CD14-positive monocyte (primary cell): Measurements from ENCODE around the gene KCNS1. TPM values are rescaled to one million over a fixed set of nuclear protein-coding genes. Genes with fewer than 3 reads are reported as not detected.

Source experiments
- DNase-seq, 3 donors: peaks; one replicate each; pipeline ENCODE4 v3.0.0-alpha.2; 2011 to 2022
- H2AFZ ChIP-seq: 2 replicates; pipeline ENCODE4 v1.6.0; 2012; ENCODE audit warnings: mild to moderate bottlenecking, low read depth, low read length, inconsistent platforms; ENCODE audit not compliant: insufficient read depth, poor library complexity, severe bottlenecking
- H3K27ac ChIP-seq, 2 donors: 1 replicate in 1 of 2; 2 replicates in 1 of 2; pipeline ENCODE4 v1.5.1; 2012 to 2013; ENCODE audit warnings: low read length in 2 of 2, control low read depth in 1 of 2, inconsistent platforms in 1 of 2, low read depth in 1 of 2, mild to moderate bottlenecking in 1 of 2
- H3K27me3 ChIP-seq, 2 donors: one replicate each; pipeline versions ENCODE4 v1.6.0 to v1.6.1; 2011 to 2013; ENCODE audit warnings: low read length in 2 of 2; ENCODE audit not compliant: control insufficient read depth in 2 of 2, insufficient read depth in 2 of 2
- H3K36me3 ChIP-seq, 2 donors: replicated peaks in 1 of 2; 1 replicate in 1 of 2; 2 replicates in 1 of 2; pipeline versions ENCODE4 v1.5.1 to v1.6.1; 2012 to 2013; ENCODE audit warnings: low read length in 2 of 2, control low read depth in 1 of 2, inconsistent platforms in 1 of 2, mild to moderate bottlenecking in 1 of 2; ENCODE audit not compliant: insufficient read depth in 2 of 2, control insufficient read depth in 1 of 2
- H3K4me1 ChIP-seq, 2 donors: 1 replicate in 1 of 2; 2 replicates in 1 of 2; pipeline versions ENCODE4 v1.5.1 to v1.6.1; 2012 to 2013; ENCODE audit warnings: low read length in 2 of 2, control low read depth in 1 of 2, inconsistent platforms in 1 of 2, mild to moderate bottlenecking in 1 of 2, moderate library complexity in 1 of 2; ENCODE audit not compliant: insufficient read depth in 2 of 2, control insufficient read depth in 1 of 2
- H3K4me2 ChIP-seq: replicated peaks from 2 replicates; pipeline ENCODE3; 2012; ENCODE audit warnings: low read length, moderate library complexity, mild to moderate bottlenecking; ENCODE audit not compliant: poor library complexity, severe bottlenecking; ENCODE audit errors: extremely low read depth
- H3K4me3 ChIP-seq, 3 experiments: fragments of 200-600 bp in 1 of 3; sonication (generic) in 1 of 3; replicated peaks in 1 of 3; 1 replicate in 2 of 3; 2 replicates in 1 of 3; pipeline ENCODE4 v1.5.1; 2011 to 2013; ENCODE audit warnings: low read length in 3 of 3, mild to moderate bottlenecking in 3 of 3, control low read depth in 2 of 3, low read depth in 2 of 3, inconsistent platforms in 1 of 3, moderate library complexity in 1 of 3
- H3K79me2 ChIP-seq: 2 replicates; pipeline ENCODE4 v1.6.0; 2012; ENCODE audit warnings: mild to moderate bottlenecking, control low read depth, inconsistent platforms, low read length, moderate library complexity; ENCODE audit not compliant: insufficient read depth
- H3K9ac ChIP-seq: 2 replicates; pipeline ENCODE4 v1.6.0; 2017; ENCODE audit warnings: low read length, mild to moderate bottlenecking; ENCODE audit not compliant: insufficient read depth, poor library complexity, severe bottlenecking
- H3K9me3 ChIP-seq, 2 donors: replicated peaks in 1 of 2; 1 replicate in 1 of 2; 2 replicates in 1 of 2; pipeline versions ENCODE4 v1.5.1 to v1.6.1; 2012 to 2013; ENCODE audit warnings: low read length in 2 of 2, control low read depth in 1 of 2; ENCODE audit not compliant: control insufficient read depth in 1 of 2, insufficient read depth in 1 of 2
- H4K20me1 ChIP-seq: 2 replicates; pipeline ENCODE4 v1.6.0; 2012; ENCODE audit warnings: mild to moderate bottlenecking, low read length, control low read depth, moderate library complexity; ENCODE audit not compliant: insufficient read depth
- H3K27ac Mint-ChIP-seq, 7 donors: one replicate each; pipeline ENCODE4 v1.8.0; 2020; ENCODE audit warnings: mild to moderate bottlenecking in 7 of 7, mixed read lengths in 7 of 7, moderate library complexity in 6 of 7, inconsistent platforms in 2 of 7
- H3K27me3 Mint-ChIP-seq, 3 donors: one replicate each; pipeline ENCODE4 v1.8.0; 2021 to 2022; ENCODE audit warnings: low read depth in 3 of 3, mild to moderate bottlenecking in 3 of 3, mixed read lengths in 3 of 3, moderate library complexity in 3 of 3, inconsistent platforms in 1 of 3
- H3K36me3 Mint-ChIP-seq, 2 donors: one replicate each; pipeline ENCODE4 v1.8.0; 2020; ENCODE audit warnings: mixed read lengths in 2 of 2, inconsistent platforms in 1 of 2, mild to moderate bottlenecking in 1 of 2
- H3K4me1 Mint-ChIP-seq: one replicate; pipeline ENCODE4 v1.8.0; 2020; ENCODE audit warnings: mild to moderate bottlenecking, mixed read lengths
- H3K4me3 Mint-ChIP-seq, 2 donors: one replicate each; pipeline ENCODE4 v1.8.0; 2020; ENCODE audit warnings: mild to moderate bottlenecking in 2 of 2, mixed read lengths in 2 of 2, moderate library complexity in 1 of 2
- H3K9me3 Mint-ChIP-seq, 7 donors: one replicate each; pipeline ENCODE4 v1.8.0; 2020 to 2022; ENCODE audit warnings: mixed read lengths in 7 of 7, mild to moderate bottlenecking in 6 of 7, moderate library complexity in 6 of 7, inconsistent platforms in 2 of 7
- CTCF ChIP-seq: fragments of 200-600 bp; IDR thresholded peaks from one replicate; pipeline ENCODE4 v1.8.0; 2022; ENCODE audit warnings: antibody characterized with exemption, mild to moderate bottlenecking
- WGBS: methylation state at CpG from one replicate; pipeline ENCODE4 v1.1.5; 2013; ENCODE audit warnings: missing lambda C conversion rate; ENCODE audit not compliant: insufficient coverage; 5-methylcytosine and 5-hydroxymethylcytosine counted together
- intact Hi-C, 2 donors: fragments of 100-400 bp; cut with micrococcal nuclease; formaldehyde crosslinking; loops; one replicate each; pipeline versions ENCODE4 v1.15.0 to v1.15.1; 2023
- polyA minus RNA-seq: library from RNA; depleted of rRNA, polyadenylated mRNA; stranded (reverse); fragments of >200 nt; gene quantifications from 2 replicates; pipeline ENCODE4 v1.2.3, GENCODE V29; 2012
- polyA plus RNA-seq, 3 donors: library from polyadenylated mRNA; depleted of rRNA in 1 of 3; unstranded in 2 of 3; stranded (reverse) in 1 of 3; fragments of 300-500 nt in 2 of 3; fragments of >200 nt in 1 of 3; fragmentation: Illumina TruSeq in 2 of 3; gene quantifications; 1 replicate in 2 of 3; 2 replicates in 1 of 3; pipeline ENCODE4 v1.2.3, GENCODE V29; 2012 to 2021
- total RNA-seq, 12 experiments: library from RNA in 1 of 12; stranded (reverse) in 1 of 12; fragments of 120-200 nt in 1 of 12; gene quantifications; one replicate each; pipeline ENCODE4 v1.2.4 and lab custom pipeline; 2013 to 2026; ENCODE audit warnings: mixed read lengths in 6 of 12, inconsistent platforms in 1 of 12

Gene KCNS1
- total RNA-seq (2013), result not detected
- under 1 TPM in 1 of 3 donors, not detected in 2; 0.23 TPM for polyA plus RNA-seq
- not detected in 2 replicates for polyA minus RNA-seq
- total RNA-seq (lab: John Stamatoyannopoulos, UW), result 0 to 1.0 (median 0.04) reads per million in 11 experiments

DNA sequence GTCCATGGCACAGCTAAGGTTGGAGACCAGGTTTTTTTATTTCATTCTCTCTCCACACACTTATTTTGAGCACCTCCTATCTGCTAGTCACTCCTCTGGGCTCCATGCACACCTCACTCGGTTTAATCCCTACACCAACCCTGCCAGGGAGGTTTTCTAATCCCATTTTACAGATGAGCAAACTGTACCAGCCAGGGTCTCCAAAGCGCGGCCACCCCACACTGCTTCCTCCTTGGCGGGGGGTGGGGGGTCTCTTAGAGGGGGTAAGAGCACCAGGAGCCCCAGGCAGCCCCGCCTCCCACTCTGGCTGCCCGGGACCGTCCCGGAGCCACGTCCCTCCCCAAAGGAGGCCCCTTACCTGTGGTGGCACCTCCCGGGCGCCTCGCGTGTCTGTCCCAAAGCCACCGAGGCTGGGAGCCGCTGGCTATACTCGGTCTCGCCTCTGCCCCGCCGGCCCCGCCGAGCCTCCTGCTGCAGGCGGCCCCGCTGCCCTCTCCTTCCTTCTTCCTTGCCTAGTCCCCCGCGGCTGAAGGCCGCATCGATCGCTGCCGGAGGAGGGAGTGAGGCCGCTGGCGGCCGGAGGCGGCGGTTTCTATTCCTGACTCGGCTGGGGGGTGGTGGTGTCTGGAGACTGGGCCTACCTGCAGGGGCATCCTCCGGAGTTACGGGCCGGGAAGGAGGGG lies at the start of gene KCNS1:
Gene KCNS1, minus strand, starts transcription at position 565 of the 683 bp plus-strand sequence. CDS start 1,891 bp downstream, outside the sequence.
- H3K9me3 Mint-ChIP-seq, result peaks cover 0 to 11% (median 5%) of the 10 kb centered on the region in 7 donors
- Histone ChIP-seq H3K4me3 (no peak within 1 kb of the TSS), H3K4me2 (peak within 1 kb of the TSS; percentile 13), H3K4me1 (peaks cover 10 to 20% of the 10 kb centered on the region in 2 donors), H2AFZ (no peak within 1 kb of the TSS), H3K9me3 (peaks cover 0 to 24% of the 10 kb centered on the region in 2 donors), H3K27ac (no peak within 1 kb of the TSS), H3K36me3 (no peaks in the 10 kb centered on the region), H4K20me1 (peaks cover 4% of the 10 kb centered on the region), H3K79me2 (no peaks in the 10 kb centered on the region), H3K27me3 (peaks cover 43 to 51% of the 10 kb centered on the region in 2 donors), H3K9ac (no peak within 1 kb of the TSS)
- peaks cover 19% of the 10 kb centered on the region for H3K4me1 Mint-ChIP-seq
- H3K27me3 Mint-ChIP-seq, result peaks cover 45 to 64% (median 46%) of the 10 kb centered on the region in 3 donors
- peak within 1 kb of the TSS in 1 of 2 donors; percentile 82 for H3K4me3 Mint-ChIP-seq
- 6% methylated on average over 30 of the region's 38 CpGs for WGBS
- intact Hi-C loops, result no loop called here
- H3K27ac Mint-ChIP-seq, result no peak within 1 kb of the TSS
- H3K36me3 Mint-ChIP-seq, result peaks cover 0 to 5% of the 10 kb centered on the region in 2 donors
- no peak for DNase-seq
- no peak for TF ChIP-seq CTCF

DNA sequence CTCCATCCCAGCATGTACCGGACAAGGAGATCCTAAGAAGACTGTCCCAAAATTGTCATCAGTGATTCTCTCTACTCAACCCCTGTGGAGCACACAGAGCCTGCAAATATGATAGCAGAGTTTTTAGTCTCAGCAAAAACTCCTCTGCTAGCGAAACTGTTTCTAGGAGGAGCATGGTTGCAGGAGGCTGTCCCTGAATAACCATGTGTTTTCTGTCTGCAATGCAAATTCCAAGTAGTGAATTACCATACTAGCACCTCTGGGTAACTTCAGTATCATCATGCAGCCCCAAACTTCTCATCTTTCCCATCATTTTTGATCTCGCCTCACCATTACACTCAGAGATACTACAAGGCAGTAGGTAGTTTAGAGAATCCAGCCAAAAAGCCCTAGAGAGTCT lies 48.1 kb upstream of the KCNS1 start:
- intact Hi-C loops, result no loop called here
- peaks cover 2 to 5% (median 4%) of the 10 kb centered on the region in 7 donors for H3K9me3 Mint-ChIP-seq
- H3K79me2 ChIP-seq, result no peaks in the 10 kb centered on the region
- 100% methylated on average over 1 of the region's 3 CpGs for WGBS
- H3K4me1 Mint-ChIP-seq, result peaks cover 16% of the 10 kb centered on the region
- H3K27ac ChIP-seq, result no peak overlapping the region
- no peak overlapping the region for H3K4me3 ChIP-seq
- no peak overlapping the region for H3K4me3 Mint-ChIP-seq
- no peaks in the 10 kb centered on the region for H3K36me3 Mint-ChIP-seq
- peaks cover 23 to 38% (median 27%) of the 10 kb centered on the region in 3 donors for H3K27me3 Mint-ChIP-seq
- no peaks in the 10 kb centered on the region for H3K36me3 ChIP-seq
- no peak for TF ChIP-seq CTCF
- no peak overlapping the region for H3K27ac Mint-ChIP-seq
- H3K4me2 ChIP-seq, result no peak overlapping the region
- no peak overlapping the region for H3K9ac ChIP-seq
- peaks cover 18 to 34% of the 10 kb centered on the region in 2 donors for H3K27me3 ChIP-seq
- no peaks in the 10 kb centered on the region for H4K20me1 ChIP-seq
- no peaks in the 10 kb centered on the region for H3K9me3 ChIP-seq
- H2AFZ ChIP-seq, result no peak overlapping the region
- H3K4me1 ChIP-seq, result peaks cover 13 to 16% of the 10 kb centered on the region in 2 donors
- no peak for DNase-seq
